UCSD-AML1 (cell line): Measurements from ENCODE around the gene LEFTY1.
A peak's percentile ranks its signal among the peaks of the same experiment; 100 is the strongest.

ENCODE experiments used
- DNase-seq: peaks from one replicate; lab custom pipeline; 2025; ENCODE audit not compliant: unreplicated experiment; lab: John Stamatoyannopoulos, UW

Gene LEFTY1

DNA sequence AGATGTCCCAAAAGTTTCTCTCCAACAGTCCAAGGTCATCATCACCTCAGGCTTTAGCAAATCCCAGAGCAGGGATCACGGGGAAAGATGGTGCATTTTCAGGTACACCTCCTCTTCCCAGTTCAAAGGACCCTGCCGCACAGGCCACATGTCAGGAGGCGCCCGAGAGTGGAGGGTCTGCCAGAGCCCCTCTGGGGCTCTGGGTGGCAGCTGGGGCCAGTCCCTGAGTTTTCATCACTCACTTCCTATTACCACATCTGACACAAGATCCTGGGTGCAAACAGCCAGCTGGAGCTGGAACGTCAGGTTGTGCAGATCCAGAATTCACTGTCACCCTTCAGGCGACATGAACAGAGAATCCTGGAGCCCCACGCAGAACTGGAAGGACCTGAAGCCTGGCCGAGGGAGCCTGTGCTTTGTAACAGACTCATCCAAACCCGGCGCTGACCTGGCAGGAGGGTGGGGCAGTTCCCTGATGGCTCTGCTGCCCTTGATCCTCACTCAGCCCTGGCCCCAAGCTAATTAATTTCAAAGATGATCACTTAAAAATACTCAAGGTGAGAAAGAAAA lies 15.6 kb downstream of the LEFTY1 start:
- no peak for DNase-seq

DNA sequence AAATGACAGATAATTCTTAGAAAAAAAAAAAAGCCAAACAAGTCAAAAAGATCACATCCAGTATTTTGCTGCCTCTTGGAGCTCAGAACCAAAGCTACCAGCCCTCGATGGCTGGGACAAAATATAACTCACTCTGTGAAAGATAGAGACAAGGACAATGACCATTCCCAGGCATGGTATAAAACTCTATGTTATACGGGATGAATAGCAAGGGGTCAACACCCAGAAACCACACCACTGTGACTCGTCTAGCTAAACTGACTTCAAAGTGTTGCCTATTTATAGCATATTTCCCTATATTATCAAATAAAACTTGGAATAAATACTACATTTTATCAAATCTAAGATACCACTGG lies 16.9 kb downstream of the LEFTY1 start:
- no peak for DNase-seq

DNA sequence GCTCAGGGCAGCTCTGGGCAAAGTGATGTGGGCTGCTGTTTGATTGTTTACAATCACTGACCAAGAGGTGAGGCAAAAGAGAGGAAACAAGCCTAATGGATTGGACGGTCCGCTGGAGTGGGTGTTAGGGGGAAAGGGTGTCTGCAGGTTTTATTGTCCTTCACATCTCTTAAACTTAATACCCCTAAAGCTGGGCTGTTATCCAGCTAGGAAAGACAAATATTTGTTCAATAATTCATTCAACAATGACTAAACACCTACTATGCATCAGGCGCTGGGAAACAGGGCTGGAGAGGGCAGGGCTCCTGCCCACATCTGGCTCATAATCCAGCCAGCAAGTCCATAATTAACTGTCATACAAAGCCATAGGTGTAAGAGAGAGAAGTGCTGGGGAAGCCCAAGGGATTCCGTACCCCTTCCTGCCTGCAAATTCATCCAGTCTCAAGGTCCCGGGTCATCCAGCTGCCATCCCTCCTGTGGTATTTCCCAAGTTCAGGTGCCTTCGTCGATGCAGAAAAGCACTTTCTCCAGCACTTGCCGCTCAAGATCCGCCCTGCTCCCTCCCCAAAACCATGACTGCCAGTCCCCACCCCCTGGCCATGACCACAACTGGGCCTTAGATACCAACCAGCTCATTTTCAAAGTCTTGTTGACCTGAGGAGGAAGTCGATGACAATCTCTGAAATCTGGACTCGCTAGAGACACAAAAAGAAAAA lies 17.4 kb downstream of the LEFTY1 start:
- no peak for DNase-seq

DNA sequence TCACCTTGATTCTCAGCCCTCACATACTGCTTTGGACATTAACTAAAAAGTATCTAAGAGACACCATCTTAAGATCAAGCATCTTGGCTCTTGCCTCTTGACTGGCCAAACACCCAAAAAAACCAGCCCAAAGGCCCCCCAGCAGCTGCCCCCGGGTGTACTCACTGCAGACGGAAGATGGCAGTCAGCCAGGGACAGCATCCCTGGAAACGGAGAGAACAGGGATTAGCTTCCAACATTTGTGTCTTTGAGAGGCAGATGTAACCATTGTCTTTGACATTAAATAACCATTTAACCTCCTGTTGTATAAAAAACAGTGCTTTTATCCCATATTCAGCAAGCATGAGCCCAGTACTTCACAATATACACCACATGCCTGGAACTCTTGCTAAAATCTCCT lies 18.0 kb downstream of the LEFTY1 start:
- no peak for DNase-seq

DNA sequence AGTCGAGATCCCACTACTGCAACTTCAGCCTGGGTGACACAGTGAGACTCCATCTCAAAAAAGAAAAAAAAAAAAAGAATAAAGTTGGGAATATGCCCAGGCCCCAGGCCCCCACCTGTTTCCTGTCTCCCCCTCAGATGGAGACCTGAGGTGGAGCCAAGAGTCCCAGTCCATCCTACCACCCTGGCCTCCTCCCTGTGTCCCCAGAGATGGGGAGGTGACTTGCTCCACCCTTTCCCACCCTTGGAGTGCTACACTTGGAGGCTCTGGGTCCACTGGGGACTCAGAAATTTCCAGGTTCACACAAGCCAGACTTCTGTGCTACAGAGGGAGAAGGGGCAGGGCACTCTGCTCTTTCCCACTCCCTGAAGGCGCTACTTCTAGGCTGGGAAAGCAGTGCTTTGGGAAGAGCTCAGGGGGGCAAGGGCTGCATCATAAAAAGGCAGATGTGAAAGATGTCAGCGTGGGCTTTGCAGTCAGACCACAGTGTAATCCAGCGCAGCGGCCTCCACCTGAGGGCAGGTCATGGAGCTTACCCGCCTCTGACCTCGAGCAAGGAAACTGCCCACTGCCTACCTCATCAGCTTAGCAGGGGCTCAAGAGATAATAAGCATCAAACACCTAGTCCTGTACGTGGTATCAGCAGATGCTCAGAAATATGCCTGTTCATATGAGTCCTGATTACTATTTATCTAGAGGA lies 20.2 kb downstream of the LEFTY1 start:
- DNase-seq, result no peak

DNA sequence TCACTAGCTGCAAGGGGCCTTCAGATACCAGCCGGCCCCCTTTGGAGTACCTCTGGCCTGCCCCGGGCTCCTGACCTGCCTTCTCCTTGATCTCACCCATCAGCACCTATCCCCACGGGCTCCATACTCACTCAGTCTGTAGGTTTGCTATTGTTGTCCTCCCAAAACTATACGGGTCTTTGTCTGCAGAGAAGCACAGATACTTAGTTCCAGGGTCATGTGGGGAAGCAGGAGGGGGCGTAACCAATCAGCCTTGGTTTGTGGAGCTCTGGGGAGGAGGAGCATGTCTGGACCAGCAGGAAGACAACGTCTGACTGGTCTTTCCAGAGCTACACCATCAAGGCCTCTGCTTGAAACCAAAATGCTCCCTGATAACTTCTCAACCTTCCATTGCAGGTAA lies 22.0 kb downstream of the LEFTY1 start:
- DNase-seq, result no peak

DNA sequence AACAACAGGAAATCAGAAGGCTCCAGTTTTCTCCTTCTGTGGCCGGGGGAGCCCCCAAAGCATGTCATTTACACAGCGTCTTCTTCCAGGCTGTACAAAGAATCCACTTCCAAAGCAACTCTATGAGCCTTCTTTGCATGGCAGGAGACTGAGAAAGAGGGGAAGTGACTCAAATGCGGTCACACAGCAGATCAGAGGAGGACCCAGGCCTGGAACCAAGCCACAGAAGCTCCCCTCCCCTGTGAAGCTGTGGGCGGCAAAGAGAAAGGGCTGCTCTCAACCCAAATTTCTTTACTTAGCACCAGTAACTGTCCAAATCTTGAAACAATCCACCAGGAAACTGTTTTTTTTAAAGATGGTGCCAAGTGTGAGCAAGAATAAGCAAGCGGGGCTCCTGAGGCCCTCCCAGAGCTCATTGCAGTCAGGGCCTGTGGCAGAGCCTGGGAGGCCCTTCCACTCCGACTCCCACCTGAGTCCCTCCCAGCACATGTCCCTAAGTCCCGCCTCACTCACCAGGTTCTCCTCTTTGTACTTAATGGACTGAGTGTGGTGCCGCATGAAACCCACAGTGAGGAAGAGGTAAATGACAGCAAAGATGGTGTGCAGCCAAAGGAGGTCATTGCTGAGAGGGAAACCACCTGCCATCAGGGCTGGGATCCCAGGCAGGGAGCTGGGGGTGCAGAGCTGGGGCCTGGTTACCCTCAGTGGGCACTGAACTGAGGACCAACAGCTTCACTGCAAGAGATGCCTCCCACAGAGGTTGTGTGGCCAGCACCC lies 22.7 kb downstream of the LEFTY1 start:
- DNase-seq, result peak; percentile 66

DNA sequence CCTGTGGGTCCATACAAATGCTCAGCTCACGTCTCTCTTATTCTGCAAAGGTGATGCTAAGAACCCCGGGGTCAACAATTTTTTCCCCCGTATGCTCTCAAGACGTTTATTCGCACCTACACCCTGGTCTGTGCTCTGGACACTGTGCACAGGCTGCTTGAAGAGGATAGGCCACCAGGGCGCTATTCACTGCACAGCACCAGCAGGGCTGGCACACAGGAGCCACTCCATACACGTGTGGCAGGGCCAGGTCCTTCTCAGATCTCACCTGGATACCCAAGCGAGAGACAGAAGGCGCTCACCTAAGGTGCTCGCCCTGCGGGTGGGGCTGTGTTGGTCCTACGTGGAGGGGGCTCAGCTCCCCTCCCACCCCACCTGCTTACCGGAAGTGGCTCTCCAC lies 23.4 kb downstream of the LEFTY1 start:
- no peak for DNase-seq

DNA sequence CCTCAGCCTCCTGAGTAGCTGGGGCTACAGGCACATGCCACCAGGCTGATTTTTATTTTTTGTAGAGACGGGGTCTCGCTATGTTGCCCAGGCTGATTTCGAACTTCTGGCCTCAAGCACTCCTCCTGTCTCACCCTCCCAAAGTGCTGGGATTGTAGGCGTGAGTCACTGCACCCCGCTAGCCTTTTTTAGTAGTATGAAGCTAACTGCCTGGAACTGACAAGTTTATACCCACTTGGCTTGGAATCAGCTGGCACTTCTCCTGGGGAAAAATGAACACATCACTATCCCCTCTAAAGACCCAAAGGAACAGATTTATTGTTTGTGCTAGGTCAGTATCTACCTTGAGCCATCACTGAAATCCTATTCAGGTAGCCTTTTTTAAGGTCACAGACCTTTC lies 25.8 kb downstream of the LEFTY1 start:
- no peak for DNase-seq

DNA sequence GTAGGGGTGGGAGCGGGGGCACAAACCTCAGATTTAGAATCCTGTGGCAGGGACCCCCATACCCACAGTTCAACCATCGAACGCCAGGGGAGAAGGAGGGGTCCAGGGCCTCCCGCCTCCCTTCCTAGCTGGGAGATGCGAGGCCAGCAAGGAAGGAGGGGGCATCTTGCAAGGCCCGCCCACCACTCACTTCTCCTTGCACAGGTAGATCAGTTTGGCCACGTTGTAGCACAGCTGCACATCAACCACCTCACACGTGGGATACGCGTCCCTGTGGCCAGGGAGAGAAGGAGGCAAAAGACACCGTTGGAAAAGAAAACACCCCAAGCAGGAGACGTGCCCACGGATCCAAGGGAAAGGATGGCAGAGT lies 26.4 kb downstream of the LEFTY1 start:
- DNase-seq, result no peak

DNA sequence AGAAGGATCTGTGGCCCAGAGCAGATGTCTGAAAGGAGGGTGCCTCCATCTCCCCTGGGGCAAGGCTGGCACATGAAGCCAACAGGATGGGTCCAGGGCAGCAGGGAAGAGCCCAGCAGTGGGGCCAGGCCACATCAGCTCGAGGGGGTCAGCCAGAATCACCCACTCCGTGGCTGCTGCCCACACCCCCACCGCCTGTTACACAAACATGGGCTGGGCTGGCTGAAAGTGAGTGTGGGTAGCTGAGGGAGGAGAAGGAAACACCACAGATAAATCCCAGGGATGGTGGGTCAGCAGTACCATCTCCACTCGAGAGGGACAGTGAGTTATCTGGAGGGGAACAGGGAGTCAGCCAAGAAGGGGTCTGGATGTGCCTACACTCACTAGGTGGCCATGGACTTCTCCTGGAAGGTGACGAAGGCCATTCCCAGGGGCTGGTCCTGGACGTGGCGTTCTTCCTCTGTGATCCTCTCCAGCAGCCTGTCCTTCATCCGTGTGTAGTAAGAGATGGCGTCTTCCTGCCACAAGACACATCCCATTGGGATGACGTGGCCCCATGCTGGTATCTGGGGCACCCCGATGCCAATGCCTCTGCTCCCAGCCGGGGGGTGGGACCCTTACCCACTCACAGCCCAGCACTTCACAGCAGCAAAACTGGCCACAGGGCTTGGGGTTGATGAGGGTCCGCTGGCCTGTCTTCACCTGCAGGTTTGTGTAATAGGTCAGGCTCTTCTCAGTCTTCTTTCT lies 26.9 kb downstream of the LEFTY1 start:
- DNase-seq, result no peak

DNA sequence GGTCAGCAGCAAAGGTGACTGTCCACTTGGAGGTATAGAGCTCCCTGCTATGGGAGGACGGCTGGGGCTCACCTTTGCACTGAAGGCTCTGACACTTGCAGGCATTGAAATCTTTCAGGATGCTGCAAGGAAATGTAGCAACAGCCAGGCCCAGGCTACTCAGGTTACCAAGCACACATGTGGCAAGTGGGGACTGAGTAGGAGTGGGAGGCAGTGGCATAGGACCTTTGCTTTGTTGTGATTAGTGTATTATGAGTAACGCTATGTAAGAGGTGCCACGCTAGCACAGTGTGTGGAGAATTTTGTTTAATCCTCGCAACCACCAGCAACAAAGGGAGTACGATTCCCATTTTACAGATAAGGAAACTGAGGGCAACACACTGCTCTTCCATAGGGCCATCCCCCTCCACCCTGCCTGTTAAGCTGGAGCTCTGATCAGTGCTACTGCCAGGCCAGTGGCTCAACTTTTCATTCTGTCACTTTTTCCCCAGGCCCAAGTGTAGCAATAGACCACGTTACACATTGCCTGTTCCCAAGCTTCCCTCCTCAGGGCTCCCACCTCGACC lies 28.0 kb downstream of the LEFTY1 start:
- DNase-seq, result no peak

DNA sequence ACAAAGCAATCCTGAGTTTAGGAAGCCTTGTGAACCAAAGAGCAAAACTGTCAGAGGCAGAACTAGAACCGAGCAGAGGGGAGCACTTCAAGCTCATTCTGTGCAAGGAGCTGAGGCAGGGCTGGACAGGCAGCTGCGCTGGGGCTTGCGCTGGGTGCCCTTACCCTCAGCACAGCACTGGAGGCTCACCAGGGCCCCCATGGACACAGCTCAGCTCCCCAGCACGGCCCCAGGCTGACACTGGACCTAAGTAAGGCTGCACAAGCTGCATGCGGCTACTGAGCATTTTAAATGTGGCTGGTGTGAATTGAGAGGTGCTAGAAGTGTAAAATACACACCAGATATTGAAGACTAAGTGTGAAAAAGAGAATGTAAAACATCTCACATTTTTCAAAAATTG lies 28.8 kb downstream of the LEFTY1 start:
- DNase-seq, result no peak

DNA sequence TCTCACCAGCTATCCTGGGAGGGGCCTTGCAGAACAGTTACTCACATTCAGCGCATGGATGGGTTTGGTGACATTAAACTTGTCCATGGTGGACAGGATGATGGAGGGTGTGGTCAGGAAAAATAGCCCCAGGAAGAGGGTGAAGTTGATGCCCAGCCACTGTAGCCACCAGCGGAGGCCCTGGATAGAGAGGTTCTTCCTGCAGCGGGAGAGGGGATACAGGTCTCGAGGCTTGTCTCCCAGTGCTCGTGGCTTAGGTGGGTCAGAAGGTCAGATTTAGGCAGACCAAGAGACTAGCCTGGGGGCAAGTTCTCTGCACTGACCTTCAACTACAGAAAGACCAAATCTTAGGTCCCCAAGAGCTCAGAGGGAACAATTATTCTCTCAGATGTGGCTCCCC lies 29.8 kb downstream of the LEFTY1 start:
- no peak for DNase-seq

DNA sequence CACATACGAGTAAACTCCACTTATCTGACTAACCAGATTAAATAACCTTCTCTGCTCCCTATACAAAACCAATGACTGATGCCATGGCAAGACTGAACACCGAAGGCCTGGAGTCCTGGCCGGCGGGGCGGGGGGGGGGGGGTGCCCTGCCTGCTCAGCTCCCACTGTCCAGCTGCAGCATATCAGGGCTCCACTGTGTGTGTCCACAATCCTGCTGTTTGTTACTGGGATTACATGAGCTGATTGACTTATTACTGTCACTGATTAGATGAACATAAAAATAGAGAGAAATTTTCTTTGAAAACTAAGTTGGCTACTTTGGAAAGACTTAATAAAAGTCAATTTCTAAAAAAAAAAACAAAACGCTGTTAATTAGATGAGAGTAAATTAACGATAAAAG lies 31.7 kb downstream of the LEFTY1 start:
- DNase-seq, result no peak

DNA sequence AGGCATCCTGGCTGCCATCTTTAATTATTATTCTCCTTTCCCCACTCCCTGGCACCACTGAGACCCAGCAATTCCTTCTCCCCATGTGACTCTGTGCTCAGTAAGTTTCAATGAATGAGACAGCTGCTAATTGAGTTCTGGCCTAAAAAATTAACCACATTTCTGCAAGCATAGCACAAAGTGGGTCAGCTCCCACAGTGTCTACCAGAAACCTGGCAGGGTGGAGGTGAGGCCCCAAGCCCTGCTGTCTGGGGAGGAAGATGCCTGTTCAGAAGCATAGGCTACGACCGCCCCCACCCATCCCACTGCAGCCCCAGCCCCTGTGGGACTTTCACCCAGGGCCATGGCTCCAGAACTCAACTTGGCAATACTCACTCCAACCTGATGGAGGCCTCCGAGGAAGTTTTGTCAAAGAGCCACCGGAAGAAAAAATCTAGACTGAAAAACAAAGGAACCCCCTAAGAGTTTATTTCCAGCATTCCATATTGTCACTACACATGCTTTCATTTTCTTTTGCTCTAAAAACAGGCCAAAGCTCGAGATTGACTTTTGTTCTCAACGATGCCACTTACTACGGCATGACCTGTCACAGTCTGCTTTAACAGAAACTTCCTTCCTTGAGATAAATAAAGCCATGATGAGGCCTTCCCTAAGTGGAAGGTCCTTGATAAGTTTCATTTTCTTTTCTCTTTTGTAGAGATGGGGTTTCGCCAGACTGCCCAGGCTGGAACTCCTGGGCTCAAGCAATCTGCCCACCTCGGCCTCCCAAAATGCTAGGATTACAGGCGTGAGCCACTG lies 33.2 kb downstream of the LEFTY1 start:
- DNase-seq, result no peak

DNA sequence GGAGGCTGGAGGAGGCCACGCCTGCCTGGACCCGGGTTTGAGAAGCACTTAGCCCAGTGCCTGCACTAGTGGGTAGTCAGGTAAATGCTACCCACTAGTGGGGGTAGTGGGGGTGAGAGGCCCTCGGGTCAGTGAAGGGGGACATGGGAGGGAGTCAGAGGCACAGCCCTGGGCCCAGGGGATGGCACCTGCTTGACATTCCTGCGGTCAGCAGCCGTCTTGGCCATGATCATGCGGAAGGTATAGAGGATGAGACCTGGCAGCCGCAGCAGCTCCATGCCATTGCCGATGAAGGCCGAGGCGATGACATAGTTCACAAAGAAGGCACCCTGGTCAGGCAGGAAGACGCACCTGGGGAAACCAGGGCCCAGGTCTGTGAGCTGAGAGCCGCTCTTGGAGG lies 35.5 kb downstream of the LEFTY1 start:
- DNase-seq, result no peak

DNA sequence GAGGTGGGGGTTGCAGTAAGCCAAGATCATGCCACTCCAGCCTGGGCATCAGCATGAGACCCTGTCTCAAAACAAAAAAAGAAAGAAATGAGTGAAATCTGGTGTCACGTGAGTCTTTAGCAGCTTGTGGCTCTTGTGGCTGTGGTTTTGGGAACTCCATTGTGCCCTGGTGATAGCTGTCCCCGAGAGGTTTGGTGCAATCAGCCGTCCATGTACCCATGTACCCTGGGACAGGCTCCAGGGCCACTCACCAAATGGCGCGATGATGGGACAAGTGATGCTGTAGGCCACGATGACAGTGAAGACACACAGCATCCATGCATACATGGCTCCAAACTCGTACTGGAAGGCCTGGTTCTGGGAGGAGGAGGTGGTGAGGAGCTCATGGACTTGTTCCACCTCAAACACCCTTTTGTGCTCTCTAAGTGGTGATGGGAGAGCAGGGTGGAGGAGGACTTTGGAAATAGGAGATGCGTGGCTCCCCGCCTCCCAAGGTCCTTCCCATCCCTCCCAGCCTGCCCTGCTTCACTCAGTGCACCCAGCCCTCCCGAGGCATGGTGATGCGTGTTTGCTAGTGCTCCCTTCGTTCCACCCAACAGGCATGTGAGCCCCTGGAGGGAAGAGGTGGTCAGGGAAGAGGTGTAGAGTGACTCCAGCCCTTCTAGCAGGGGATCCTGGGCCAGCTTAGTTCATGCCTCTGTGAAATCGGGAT lies 36.4 kb downstream of the LEFTY1 start:
- DNase-seq, result no peak

DNA sequence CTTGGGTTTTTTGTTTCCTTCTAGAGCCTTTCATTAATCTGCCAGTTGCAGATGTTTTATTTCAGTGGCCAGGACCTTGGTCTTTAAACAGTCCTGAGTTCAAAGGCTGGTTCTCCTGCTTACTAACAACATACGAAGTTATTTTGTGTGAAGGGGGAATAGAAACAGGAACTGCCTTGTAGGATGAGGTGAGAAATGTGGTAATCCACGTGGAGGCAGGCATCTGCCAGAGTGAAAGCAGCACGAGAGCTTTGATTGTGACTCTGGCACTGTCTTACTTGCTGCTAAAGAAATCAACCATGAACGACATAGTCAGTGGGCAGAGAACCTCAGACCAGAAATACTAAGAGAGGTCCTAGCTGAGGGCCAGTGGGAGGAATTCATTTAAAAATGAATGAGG lies 37.1 kb downstream of the LEFTY1 start:
- DNase-seq, result no peak

DNA sequence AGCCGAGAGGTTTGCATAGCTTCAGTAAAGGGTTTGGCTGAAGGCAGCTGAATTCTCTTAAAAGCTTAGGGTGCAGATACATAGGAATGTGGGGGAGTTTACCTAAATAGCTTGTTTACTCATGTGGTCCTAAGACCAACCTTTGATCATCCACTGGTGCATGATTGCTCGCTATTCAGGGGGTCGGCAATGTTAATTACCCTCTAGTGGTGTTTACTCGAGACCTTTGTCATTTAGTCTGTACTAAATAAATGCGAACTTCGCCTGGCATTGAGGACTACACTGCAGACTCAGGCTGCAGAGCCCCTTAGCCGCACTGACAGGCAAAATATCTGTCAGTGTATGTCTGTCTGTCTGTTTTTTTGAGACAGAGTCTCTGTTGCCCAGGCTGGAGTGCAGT lies 38.6 kb downstream of the LEFTY1 start:
- no peak for DNase-seq
